ENCODE measurements around the gene KCNN2. TPM values are rescaled to one million over a fixed set of nuclear protein-coding genes. Genes with fewer than 3 reads are reported as not detected.
"Not testable (repeated sequence)": the region's sequence is repeated elsewhere in the genome, so short reads cannot be mapped to it uniquely, and the experiment has no call there.

Gene KCNN2
- polyA plus RNA-seq, 1 donor from 2014 or later, result 1.0 TPM

- TF ChIP-seq RAD21 (conservative IDR thresholded peaks at IDR 0.05), result no peak
- Histone ChIP-seq H3K9me2 (ENCODE audit: insufficient read depth, low read length) (no peaks in the 10 kb centered on the region), H3K27me3 (ENCODE audit: insufficient read depth, low read depth, low read length) (no peaks in the 10 kb centered on the region), H3K36me3 (ENCODE audit: insufficient read depth, low read length) (no peaks in the 10 kb centered on the region), H3K79me2 (replicated peaks; ENCODE audit: insufficient read depth, low read length) (no peaks in the 10 kb centered on the region), H3K4me2 (ENCODE audit: low read length) (no peak overlapping the region), H2AFZ (ENCODE audit: low read depth, low read length) (no peak overlapping the region), H3K9ac (ENCODE audit: low read length) (no peak overlapping the region), H3K4me3 (ENCODE audit: low read length) (no peak overlapping the region), H3K9me3 (ENCODE audit: low read length) (no peaks in the 10 kb centered on the region), H3K27ac (ENCODE audit: low read length) (no peak overlapping the region), H3F3A (ENCODE audit: insufficient read depth, low read length, poor library complexity, severe bottlenecking) (no peaks in the 10 kb centered on the region), H4K20me1 (ENCODE audit: insufficient read depth) (no peaks in the 10 kb centered on the region)
Observed at GRCh38 chr5:114430532-114430931, 68.7 kb downstream of the KCNN2 start.

DNA sequence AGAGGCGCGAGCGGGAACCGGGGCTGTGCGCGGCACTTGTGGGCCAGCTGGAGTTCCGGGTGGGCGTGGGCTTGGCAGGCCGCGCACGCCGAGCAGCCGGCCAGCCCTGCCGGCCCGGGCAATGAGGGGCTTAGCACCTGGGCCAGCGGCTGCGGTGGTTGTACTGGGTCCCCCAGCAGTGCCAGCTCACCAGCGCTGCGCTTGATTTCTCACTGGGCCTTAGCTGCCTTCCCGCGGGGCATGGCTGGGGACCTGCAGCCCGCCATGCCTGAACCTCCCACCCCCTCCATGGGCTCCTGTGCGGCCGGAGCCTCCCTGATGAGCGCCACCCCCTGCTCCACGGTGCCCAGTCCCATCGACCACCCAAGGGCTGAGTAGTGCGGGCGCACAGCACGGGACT lies 70.8 kb downstream of the KCNN2 start:
- H3K9me3 ChIP-seq (ENCODE audit: low read length); H3K36me3 ChIP-seq (ENCODE audit: insufficient read depth, low read length); H3K9me2 ChIP-seq (ENCODE audit: insufficient read depth, low read length); H3K9ac ChIP-seq (ENCODE audit: low read length); H3K4me3 ChIP-seq (ENCODE audit: low read length); H3K27me3 ChIP-seq (ENCODE audit: insufficient read depth, low read depth, low read length); H4K20me1 ChIP-seq (ENCODE audit: insufficient read depth); H3K79me2 ChIP-seq (replicated peaks; ENCODE audit: insufficient read depth, low read length); H3F3A ChIP-seq (ENCODE audit: insufficient read depth, low read length, poor library complexity, severe bottlenecking); H2AFZ ChIP-seq (ENCODE audit: low read depth, low read length); H3K4me2 ChIP-seq (ENCODE audit: low read length); H3K27ac ChIP-seq (ENCODE audit: low read length): not testable (repeated sequence)

DNA sequence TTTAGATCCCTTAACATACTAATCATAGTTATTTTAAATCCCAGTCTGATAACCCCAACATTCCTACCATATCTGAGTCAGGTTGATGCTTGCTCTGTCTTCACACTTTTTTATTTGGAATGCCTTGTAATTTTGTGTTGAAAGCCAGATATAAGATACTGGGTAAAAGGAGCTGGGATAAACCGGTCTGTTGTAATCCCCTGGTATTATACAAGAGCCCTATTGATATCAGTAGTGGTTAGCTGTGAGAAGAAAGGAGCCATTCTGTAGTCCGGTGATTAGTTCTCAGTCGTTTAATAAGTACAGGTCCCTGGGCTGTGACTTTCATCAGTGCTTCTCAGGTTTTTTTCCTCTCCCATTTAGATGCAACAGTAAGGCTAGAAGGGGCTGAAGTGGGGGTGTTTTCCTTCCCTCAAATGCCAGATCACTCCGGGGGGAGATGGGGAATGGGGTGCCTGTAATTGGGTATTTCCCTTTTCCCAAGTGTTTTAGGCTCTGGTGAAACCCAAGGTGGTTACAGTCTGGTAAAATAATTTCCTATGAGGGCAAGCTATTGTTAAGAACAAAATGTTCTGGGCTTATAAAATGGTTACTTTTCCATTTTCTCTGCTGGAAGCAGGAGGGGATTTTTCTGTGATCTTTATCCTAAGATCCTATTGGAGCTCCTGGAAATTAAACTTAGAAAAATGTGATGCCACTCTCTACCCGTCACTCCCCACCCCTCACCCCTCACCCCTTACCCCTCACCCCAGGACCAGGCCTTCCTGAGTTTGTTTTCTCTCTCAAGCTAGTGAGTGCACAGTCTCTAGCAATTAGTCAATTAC lies 72.7 kb downstream of the KCNN2 start:
- no peaks in the 10 kb centered on the region for H4K20me1 ChIP-seq (ENCODE audit: insufficient read depth)

GRCh38 chr5:114435220-114435481 lies 73.3 kb downstream of the KCNN2 start:
- H3K27me3 ChIP-seq (ENCODE audit: insufficient read depth, low read depth, low read length), result no peaks in the 10 kb centered on the region
- no peak overlapping the region for H3K4me2 ChIP-seq (ENCODE audit: low read length)
- H2AFZ ChIP-seq (ENCODE audit: low read depth, low read length), result no peak overlapping the region
- H3K9me3 ChIP-seq (ENCODE audit: low read length), result no peaks in the 10 kb centered on the region
- H3K27ac ChIP-seq (ENCODE audit: low read length), result no peak overlapping the region
- no peak overlapping the region for H3K4me3 ChIP-seq (ENCODE audit: low read length)
- TF ChIP-seq TAF1 (IDR thresholded peaks at IDR 0.05; ENCODE audit: low read depth) (no peak), EP300 (conservative IDR thresholded peaks at IDR 0.05; ENCODE audit: poor library complexity, severe bottlenecking) (no peak), REST (IDR thresholded peaks at IDR 0.05; ENCODE audit: borderline replicate concordance) (no peak)
- H3K9me2 ChIP-seq (ENCODE audit: insufficient read depth, low read length), result no peaks in the 10 kb centered on the region
- H3F3A ChIP-seq (ENCODE audit: insufficient read depth, low read length, poor library complexity, severe bottlenecking), result no peaks in the 10 kb centered on the region
- no peaks in the 10 kb centered on the region for H4K20me1 ChIP-seq (ENCODE audit: insufficient read depth)
- H3K79me2 ChIP-seq (replicated peaks; ENCODE audit: insufficient read depth, low read length), result no peaks in the 10 kb centered on the region
- no peak overlapping the region for H3K9ac ChIP-seq (ENCODE audit: low read length)
- no peaks in the 10 kb centered on the region for H3K36me3 ChIP-seq (ENCODE audit: insufficient read depth, low read length)

More for the DNA sequence above, 72.7 kb downstream of the KCNN2 start:
- no peaks in the 10 kb centered on the region for H3K79me2 ChIP-seq (replicated peaks; ENCODE audit: insufficient read depth, low read length)
- H3K27ac ChIP-seq (ENCODE audit: low read length), result no peak overlapping the region
- H3K27me3 ChIP-seq (ENCODE audit: insufficient read depth, low read depth, low read length), result no peaks in the 10 kb centered on the region
- TF ChIP-seq RAD21 (conservative IDR thresholded peaks at IDR 0.05) (no peak), MXI1 (conservative IDR thresholded peaks at IDR 0.05; ENCODE audit: poor library complexity, severe bottlenecking) (no peak), EP300 (conservative IDR thresholded peaks at IDR 0.05; ENCODE audit: poor library complexity, severe bottlenecking) (no peak), POLR2AphosphoS5 (IDR thresholded peaks at IDR 0.05) (no peak)
- TF ChIP-seq, protein P1, sequence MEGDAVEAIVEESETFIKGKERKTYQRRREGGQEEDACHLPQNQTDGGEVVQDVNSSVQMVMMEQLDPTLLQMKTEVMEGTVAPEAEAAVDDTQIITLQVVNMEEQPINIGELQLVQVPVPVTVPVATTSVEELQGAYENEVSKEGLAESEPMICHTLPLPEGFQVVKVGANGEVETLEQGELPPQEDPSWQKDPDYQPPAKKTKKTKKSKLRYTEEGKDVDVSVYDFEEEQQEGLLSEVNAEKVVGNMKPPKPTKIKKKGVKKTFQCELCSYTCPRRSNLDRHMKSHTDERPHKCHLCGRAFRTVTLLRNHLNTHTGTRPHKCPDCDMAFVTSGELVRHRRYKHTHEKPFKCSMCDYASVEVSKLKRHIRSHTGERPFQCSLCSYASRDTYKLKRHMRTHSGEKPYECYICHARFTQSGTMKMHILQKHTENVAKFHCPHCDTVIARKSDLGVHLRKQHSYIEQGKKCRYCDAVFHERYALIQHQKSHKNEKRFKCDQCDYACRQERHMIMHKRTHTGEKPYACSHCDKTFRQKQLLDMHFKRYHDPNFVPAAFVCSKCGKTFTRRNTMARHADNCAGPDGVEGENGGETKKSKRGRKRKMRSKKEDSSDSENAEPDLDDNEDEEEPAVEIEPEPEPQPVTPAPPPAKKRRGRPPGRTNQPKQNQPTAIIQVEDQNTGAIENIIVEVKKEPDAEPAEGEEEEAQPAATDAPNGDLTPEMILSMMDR (IDR thresholded peaks at IDR 0.05; ENCODE audit: poor library complexity, severe bottlenecking), result no peak
- no peak overlapping the region for H3K9ac ChIP-seq (ENCODE audit: low read length)
- no peaks in the 10 kb centered on the region for H3K9me3 ChIP-seq (ENCODE audit: low read length)
- no peak overlapping the region for H3K4me3 ChIP-seq (ENCODE audit: low read length)
- H3F3A ChIP-seq (ENCODE audit: insufficient read depth, low read length, poor library complexity, severe bottlenecking), result no peaks in the 10 kb centered on the region
- H3K36me3 ChIP-seq (ENCODE audit: insufficient read depth, low read length), result no peaks in the 10 kb centered on the region
- H3K4me2 ChIP-seq (ENCODE audit: low read length), result no peak overlapping the region
- H2AFZ ChIP-seq (ENCODE audit: low read depth, low read length), result no peak overlapping the region
- H3K9me2 ChIP-seq (ENCODE audit: insufficient read depth, low read length), result no peaks in the 10 kb centered on the region
